Activated T-helper 1 cell treated with anti-CD3 and anti-CD28 coated beads, Interleukin-2, amount 50 U/mL, for 16 hours (primary cell): ENCODE data around the gene CLK4.

Experiments used
- DNase-seq, 2 donors: peaks; one replicate each; pipeline ENCODE4 v3.0.0-alpha.2; 2020; ENCODE audit warnings: low read depth in 1 of 2, low spot score in 1 of 2

Gene CLK4

GRCh38 chr5:178637356-178638074 lies 10.7 kb upstream of the CLK4 start:
- DNase-seq: no peak

- no peak for DNase-seq
Observed at GRCh38 chr5:178632285-178632684, 5.4 kb upstream of the CLK4 start.

- DNase-seq: no peak
Observed at GRCh38 chr5:178630951-178631350, 4.1 kb upstream of the CLK4 start.

GRCh38 chr5:178630475-178630930 lies 3.7 kb upstream of the CLK4 start:
- no peak for DNase-seq

GRCh38 chr5:178627259-178627598 lies 379 bp upstream of the CLK4 start:
- no peak for DNase-seq

- no peak for DNase-seq
Observed at GRCh38 chr5:178625679-178626483, 969 bp downstream of the CLK4 start.

GRCh38 chr5:178624631-178625546 lies 2.0 kb downstream of the CLK4 start:
- no peak for DNase-seq

GRCh38 chr5:178622679-178623247 lies 4.1 kb downstream of the CLK4 start:
- no peak for DNase-seq

- no peak for DNase-seq
Observed at GRCh38 chr5:178619390-178619789, 7.5 kb downstream of the CLK4 start.

- no peak for DNase-seq
Observed at GRCh38 chr5:178612299-178612698, 14.6 kb downstream of the CLK4 start.

GRCh38 chr5:178606269-178606668 lies 20.6 kb downstream of the CLK4 start:
- DNase-seq: no peak

- no peak for DNase-seq
Observed at GRCh38 chr5:178605788-178606187, 21.1 kb downstream of the CLK4 start.

- no peak for DNase-seq
Observed at GRCh38 chr5:178602752-178603151, 24.1 kb downstream of the CLK4 start.

- DNase-seq: no peak
Observed at GRCh38 chr5:178595750-178596149, 31.1 kb downstream of the CLK4 start.

GRCh38 chr5:178595150-178595549 lies 31.7 kb downstream of the CLK4 start:
- no peak for DNase-seq

- no peak for DNase-seq
Observed at GRCh38 chr5:178590924-178591423, 35.9 kb downstream of the CLK4 start.

- DNase-seq: no peak
Observed at GRCh38 chr5:178590141-178590923, 36.5 kb downstream of the CLK4 start, which contains the start of gene COL23A1. TSS of gene COL23A1 (minus strand) at chr5:178590393.

- no peak for DNase-seq
Observed at GRCh38 chr5:178589180-178590140, 37.4 kb downstream of the CLK4 start.

GRCh38 chr5:178588769-178589168 lies 38.1 kb downstream of the CLK4 start:
- DNase-seq: no peak
